Chondrocyte (in vitro differentiated cells): Measurements from ENCODE around the gene GSG1L. TPM values are rescaled to one million over a fixed set of nuclear protein-coding genes. Genes with fewer than 3 reads are reported as not detected.

Source experiments
- DNase-seq: peaks from one replicate; pipeline ENCODE4 v3.0.0; 2021; ENCODE audit warnings: mixed read lengths, low spot score
- H3K27ac Mint-ChIP-seq: one replicate; pipeline ENCODE4 v1.8.0; 2021; ENCODE audit warnings: mild to moderate bottlenecking, moderate library complexity, mixed read lengths; ENCODE audit not compliant: unreplicated experiment
- H3K27me3 Mint-ChIP-seq: 2 replicates; pipeline ENCODE4 v1.8.0; 2021; ENCODE audit warnings: low read depth, mixed read lengths
- H3K36me3 Mint-ChIP-seq: 2 replicates; pipeline ENCODE4 v1.8.0; 2021; ENCODE audit warnings: low read depth, mixed read lengths
- H3K4me1 Mint-ChIP-seq: 2 replicates; pipeline ENCODE4 v1.8.0; 2021; ENCODE audit warnings: low read depth, mild to moderate bottlenecking, mixed read lengths
- H3K4me3 Mint-ChIP-seq: one replicate; pipeline ENCODE4 v1.8.0; 2021; ENCODE audit warnings: mild to moderate bottlenecking, moderate library complexity, mixed read lengths; ENCODE audit not compliant: unreplicated experiment
- H3K9me3 Mint-ChIP-seq: 2 replicates; pipeline ENCODE4 v1.8.0; 2021; ENCODE audit warnings: low read depth, mixed read lengths
- CTCF ChIP-seq: fragments of 200-600 bp; sonication (generic); IDR thresholded peaks from 2 replicates; pipeline ENCODE4 v1.5.0; 2021; ENCODE audit warnings: antibody characterized with exemption, mild to moderate bottlenecking, moderate library complexity
- total RNA-seq: library from RNA; stranded (reverse); gene quantifications from 3 replicates; pipeline ENCODE4 v1.2.1, GENCODE V29; 2021

GSG1L gene
- total RNA-seq, 1 donor from 2014 or later: not detected

DNA sequence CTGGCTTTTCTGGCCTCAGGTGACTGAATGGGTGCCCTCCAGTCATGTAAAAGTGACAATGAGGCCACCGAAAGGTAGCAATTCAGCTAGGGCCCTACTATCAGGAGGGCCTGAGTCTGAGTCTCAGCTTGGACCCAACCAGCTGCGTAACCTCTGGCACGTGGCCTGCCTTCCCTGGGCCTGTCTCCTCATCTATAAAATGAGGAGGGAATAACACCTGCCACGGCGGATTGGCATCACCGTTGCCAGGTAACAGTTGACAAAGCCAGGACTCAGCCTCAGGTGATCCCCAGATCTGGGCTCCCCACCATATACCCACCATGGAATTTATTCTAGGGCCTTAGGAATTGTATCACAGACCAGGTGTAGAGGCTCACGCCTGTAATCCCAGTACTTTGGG lies 296.4 kb downstream of the GSG1L start:
- Mint-ChIP-seq H3K4me3 (no peak overlapping the region), H3K27me3 (no peaks in the 10 kb centered on the region), H3K27ac (no peak overlapping the region), H3K4me1 (peaks cover 26% of the 10 kb centered on the region), H3K36me3 (peaks cover 13% of the 10 kb centered on the region), H3K9me3 (peaks cover 10% of the 10 kb centered on the region)
- peak; percentile 44 for DNase-seq
- TF ChIP-seq CTCF: no peak

DNA sequence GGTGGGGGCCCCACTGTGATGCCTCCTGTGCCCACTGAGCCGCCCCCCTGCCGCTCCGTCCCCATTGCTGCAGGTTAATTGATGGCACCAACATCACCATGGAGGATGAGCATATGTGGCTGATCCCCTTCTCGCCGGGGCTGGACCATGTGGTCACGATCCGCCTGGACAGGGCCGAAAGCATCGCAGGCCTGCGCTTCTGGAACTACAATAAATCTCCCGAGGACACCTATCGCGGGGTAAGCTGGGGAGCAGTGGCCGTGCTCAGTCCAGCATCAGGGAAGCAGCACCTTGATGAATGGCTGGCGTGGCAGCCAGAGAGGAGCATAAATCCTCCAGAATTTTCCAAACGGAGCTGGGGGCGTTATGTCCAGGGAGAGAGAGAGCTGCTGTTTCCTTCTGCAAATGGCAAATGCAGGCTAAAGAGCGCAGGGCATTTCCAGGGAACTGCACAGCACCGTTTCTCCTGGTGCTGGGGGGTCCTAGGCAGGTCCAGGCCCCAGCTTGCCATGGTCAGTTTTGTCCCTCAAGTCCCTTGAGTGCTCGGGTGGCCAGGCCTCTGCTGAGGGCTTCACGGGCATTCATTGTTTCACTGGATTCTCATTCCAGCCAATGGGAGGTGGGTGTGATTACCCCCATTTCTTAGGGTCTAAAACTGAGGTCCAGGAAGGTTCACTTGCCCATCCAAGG lies 297.1 kb downstream of the GSG1L start:
- DNase-seq: peak; percentile 84
- no peak overlapping the region for H3K4me3 Mint-ChIP-seq
- peaks cover 15% of the 10 kb centered on the region for H3K36me3 Mint-ChIP-seq
- peaks cover 10% of the 10 kb centered on the region for H3K9me3 Mint-ChIP-seq
- no peak for TF ChIP-seq CTCF
- no peaks in the 10 kb centered on the region for H3K27me3 Mint-ChIP-seq
- no peak overlapping the region for H3K27ac Mint-ChIP-seq
- H3K4me1 Mint-ChIP-seq: peaks cover 26% of the 10 kb centered on the region

GRCh38 chr16:27764869-27765675 lies 298.4 kb downstream of the GSG1L start:
- TF ChIP-seq CTCF: no peak
- Mint-ChIP-seq H3K4me1 (peaks cover 14% of the 10 kb centered on the region), H3K27me3 (no peaks in the 10 kb centered on the region), H3K27ac (no peak overlapping the region), H3K4me3 (no peak overlapping the region), H3K36me3 (peaks cover 14% of the 10 kb centered on the region), H3K9me3 (peaks cover 10% of the 10 kb centered on the region)
- peak; percentile 52 for DNase-seq

DNA sequence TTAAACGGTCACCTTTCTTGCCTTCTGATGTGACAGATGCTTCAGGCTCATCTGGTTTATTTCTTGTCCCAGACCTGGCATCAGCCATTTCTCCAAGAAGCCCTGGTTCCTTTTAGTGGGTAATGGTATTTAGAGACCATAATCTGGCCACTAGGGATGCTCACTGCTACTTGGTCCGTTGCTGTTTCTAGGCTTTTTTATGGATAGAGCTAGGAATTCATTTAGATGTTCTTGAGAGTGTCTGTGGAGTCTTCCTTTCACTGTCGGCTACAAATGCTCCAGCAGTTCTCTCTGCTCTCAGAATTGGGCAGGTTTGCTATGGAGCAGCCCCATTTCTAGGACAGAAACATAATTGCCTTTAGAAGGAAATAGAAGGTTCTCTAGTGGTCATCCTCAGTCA lies 299.1 kb downstream of the GSG1L start:
- no peak for DNase-seq
- Mint-ChIP-seq H3K36me3 (peaks cover 14% of the 10 kb centered on the region), H3K4me3 (no peak overlapping the region), H3K27me3 (no peaks in the 10 kb centered on the region), H3K9me3 (peaks cover 10% of the 10 kb centered on the region), H3K4me1 (peaks cover 14% of the 10 kb centered on the region), H3K27ac (no peak overlapping the region)
- no peak for TF ChIP-seq CTCF

DNA sequence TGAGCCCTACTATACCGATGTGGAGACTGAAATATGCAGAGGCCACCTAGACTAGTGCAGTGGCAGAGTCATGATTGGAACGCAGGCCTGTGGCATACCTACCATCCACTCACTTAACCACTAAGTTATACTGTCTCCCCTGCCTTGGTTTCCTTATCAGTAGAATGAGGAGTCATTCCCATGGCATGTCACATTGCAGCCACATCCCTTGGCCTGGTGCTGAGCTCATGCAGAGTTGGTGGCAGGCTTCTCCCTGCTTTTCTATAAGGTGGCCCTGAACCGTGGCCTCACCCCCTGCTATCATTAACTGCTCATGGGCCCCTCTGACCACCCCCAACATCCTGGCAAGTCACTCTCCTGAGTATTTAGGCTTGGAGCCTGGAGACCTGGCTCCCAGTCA lies 301.1 kb downstream of the GSG1L start:
- no peak for DNase-seq
- peaks cover 13% of the 10 kb centered on the region for H3K4me1 Mint-ChIP-seq
- peaks cover 10% of the 10 kb centered on the region for H3K9me3 Mint-ChIP-seq
- H3K36me3 Mint-ChIP-seq: peaks cover 19% of the 10 kb centered on the region
- H3K27me3 Mint-ChIP-seq: no peaks in the 10 kb centered on the region
- no peak for TF ChIP-seq CTCF
- H3K27ac Mint-ChIP-seq: no peak overlapping the region
- no peak overlapping the region for H3K4me3 Mint-ChIP-seq
